Right lobe of liver (tissue), 4 donors: ENCODE results near the gene PLA2G4D.

Experiments used
- CTCF ChIP-seq, 4 donors: fragments of 200-600 bp in 3 of 4; fragments of 450-650 bp in 1 of 4; IDR thresholded peaks; one replicate each; pipeline versions ENCODE4 v1.5.1 to v1.8.0; 2016 to 2022; ENCODE audit warnings: antibody characterized with exemption in 4 of 4, mild to moderate bottlenecking in 2 of 4
- POLR2A ChIP-seq: fragments of 450-650 bp; IDR thresholded peaks from one replicate; pipeline ENCODE4 v1.6.1; 2017; ENCODE audit warnings: antibody characterized with exemption, mild to moderate bottlenecking
- donor health status: DM: no; HTN: no; CAD: no.
- donor health status: DM: no; HTN: no; CAD: no.
- donor health status: DM: no; HTN: yes; CAD: no.

DNA sequence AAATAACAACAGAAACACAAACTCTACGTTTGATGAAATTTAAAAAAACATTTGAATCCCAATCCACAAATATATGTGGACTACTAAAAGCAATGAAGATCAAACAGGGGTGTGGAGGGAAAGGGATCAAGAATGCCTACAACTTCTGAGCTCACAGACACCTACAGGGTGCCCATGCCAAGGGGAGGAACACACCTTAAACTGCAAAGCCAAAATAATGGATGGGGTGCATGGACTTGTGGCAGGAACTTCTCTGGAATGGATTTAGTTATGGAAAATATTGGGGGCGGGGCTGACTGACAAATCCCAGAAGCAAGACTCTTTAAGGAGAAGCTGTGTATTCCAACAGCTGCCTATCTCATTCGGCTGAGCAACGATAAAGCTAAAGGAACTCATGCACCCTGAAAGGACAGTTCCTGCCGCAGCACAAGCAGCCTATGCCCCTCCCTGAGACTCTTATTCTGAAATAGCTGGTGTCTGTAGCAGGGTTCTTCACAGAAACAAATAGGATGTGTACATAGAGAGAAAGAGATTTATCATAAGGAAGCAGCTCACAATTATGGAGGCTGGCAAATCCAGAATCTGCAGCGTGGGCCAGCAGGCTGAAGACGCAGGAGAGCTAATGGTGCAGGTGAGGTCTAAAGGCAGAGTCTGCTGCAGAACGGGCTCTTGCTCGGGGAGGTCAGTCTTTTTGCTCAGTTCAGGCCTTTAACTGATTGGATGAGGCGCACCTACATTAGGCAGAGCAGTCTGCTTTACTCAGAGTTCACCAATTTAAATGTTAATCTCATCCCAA is 24.5 kb upstream of the PLA2G4D start:
- TF ChIP-seq POLR2A (no peak), CTCF (IDR thresholded peaks at IDR 0.05) (no peak)
